ENCODE results near the gene PLEKHD1.

DNA sequence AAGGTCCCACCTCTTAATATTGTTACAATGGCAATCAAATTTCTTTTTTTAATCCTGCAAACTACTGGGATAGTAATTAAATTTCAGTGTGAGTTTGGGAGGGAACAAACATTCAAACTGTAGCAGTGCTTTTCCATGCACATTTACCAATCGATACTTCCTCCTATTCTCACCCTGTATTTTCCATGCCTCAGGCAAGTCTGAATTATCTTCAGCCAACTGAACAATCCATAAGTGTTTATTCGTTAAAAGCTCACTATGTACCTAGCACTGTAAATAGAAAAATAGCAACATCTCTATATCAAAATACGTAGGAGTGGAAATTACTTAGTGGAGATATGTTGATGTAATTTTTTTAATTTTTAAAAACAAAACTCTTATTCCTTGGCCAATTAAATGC is 46.6 kb downstream of the PLEKHD1 start:
- TF ChIP-seq, protein P1, sequence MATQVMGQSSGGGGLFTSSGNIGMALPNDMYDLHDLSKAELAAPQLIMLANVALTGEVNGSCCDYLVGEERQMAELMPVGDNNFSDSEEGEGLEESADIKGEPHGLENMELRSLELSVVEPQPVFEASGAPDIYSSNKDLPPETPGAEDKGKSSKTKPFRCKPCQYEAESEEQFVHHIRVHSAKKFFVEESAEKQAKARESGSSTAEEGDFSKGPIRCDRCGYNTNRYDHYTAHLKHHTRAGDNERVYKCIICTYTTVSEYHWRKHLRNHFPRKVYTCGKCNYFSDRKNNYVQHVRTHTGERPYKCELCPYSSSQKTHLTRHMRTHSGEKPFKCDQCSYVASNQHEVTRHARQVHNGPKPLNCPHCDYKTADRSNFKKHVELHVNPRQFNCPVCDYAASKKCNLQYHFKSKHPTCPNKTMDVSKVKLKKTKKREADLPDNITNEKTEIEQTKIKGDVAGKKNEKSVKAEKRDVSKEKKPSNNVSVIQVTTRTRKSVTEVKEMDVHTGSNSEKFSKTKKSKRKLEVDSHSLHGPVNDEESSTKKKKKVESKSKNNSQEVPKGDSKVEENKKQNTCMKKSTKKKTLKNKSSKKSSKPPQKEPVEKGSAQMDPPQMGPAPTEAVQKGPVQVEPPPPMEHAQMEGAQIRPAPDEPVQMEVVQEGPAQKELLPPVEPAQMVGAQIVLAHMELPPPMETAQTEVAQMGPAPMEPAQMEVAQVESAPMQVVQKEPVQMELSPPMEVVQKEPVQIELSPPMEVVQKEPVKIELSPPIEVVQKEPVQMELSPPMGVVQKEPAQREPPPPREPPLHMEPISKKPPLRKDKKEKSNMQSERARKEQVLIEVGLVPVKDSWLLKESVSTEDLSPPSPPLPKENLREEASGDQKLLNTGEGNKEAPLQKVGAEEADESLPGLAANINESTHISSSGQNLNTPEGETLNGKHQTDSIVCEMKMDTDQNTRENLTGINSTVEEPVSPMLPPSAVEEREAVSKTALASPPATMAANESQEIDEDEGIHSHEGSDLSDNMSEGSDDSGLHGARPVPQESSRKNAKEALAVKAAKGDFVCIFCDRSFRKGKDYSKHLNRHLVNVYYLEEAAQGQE (IDR thresholded peaks at IDR 0.05; ENCODE audit: low read depth): no peak
- TF ChIP-seq EP300 (IDR thresholded peaks at IDR 0.05; ENCODE audit: borderline replicate concordance) (no peak), RAD21 (IDR thresholded peaks at IDR 0.05; ENCODE audit: low read depth) (no peak), TEAD4 (IDR thresholded peaks at IDR 0.05) (no peak), TAF1 (IDR thresholded peaks at IDR 0.05; ENCODE audit: low read depth) (no peak)
